GM23248 (cell line): ENCODE measurements around the gene KCNQ5. TPM values are rescaled to one million over a fixed set of nuclear protein-coding genes. Genes with fewer than 3 reads are reported as not detected.

Source experiments
- DNase-seq: peaks from one replicate; pipeline ENCODE4 v3.0.0-alpha.2; 2015
- H2AFZ ChIP-seq: fragments of 200-600 bp; sonication (generic); 2 replicates; pipeline ENCODE4 v1.6.1; 2016; ENCODE audit warnings: antibody characterized with exemption
- H3F3A ChIP-seq: fragments of 200-600 bp; sonication (generic); 2 replicates; pipeline ENCODE4 v1.6.1; 2016; ENCODE audit warnings: mild to moderate bottlenecking, antibody characterized with exemption, mixed run types; ENCODE audit not compliant: insufficient read depth
- H3K27ac ChIP-seq: fragments of 200-600 bp; sonication (generic); 2 replicates; pipeline ENCODE4 v1.5.1; 2016; ENCODE audit warnings: mild to moderate bottlenecking
- H3K27me3 ChIP-seq: fragments of 200-600 bp; sonication (generic); replicated peaks from 2 replicates; pipeline ENCODE4 v1.6.1; 2016; ENCODE audit warnings: mild to moderate bottlenecking; ENCODE audit not compliant: insufficient read depth
- H3K36me3 ChIP-seq: fragments of 200-600 bp; sonication (generic); 2 replicates; pipeline ENCODE4 v1.6.1; 2016; ENCODE audit warnings: low read depth, mild to moderate bottlenecking
- H3K4me1 ChIP-seq: fragments of 200-600 bp; sonication (generic); 2 replicates; pipeline ENCODE4 v1.6.1; 2016; ENCODE audit warnings: mild to moderate bottlenecking; ENCODE audit not compliant: insufficient read depth
- H3K4me2 ChIP-seq: fragments of 200-600 bp; sonication (generic); one replicate; pipeline ENCODE4 v1.6.1; 2016; ENCODE audit warnings: mild to moderate bottlenecking; ENCODE audit not compliant: unreplicated experiment
- H3K4me3 ChIP-seq: fragments of 200-600 bp; sonication (generic); 2 replicates; pipeline ENCODE4 v1.5.1; 2016; ENCODE audit warnings: mild to moderate bottlenecking
- H3K79me2 ChIP-seq: fragments of 200-600 bp; sonication (generic); 2 replicates; pipeline ENCODE4 v1.6.1; 2016; ENCODE audit warnings: mild to moderate bottlenecking; ENCODE audit not compliant: insufficient read depth
- H3K9ac ChIP-seq: fragments of 200-600 bp; sonication (generic); 2 replicates; pipeline ENCODE4 v1.6.1; 2016; ENCODE audit warnings: mild to moderate bottlenecking
- H3K9me2 ChIP-seq: fragments of 200-600 bp; sonication (generic); 2 replicates; pipeline ENCODE4 v1.6.1; 2016; ENCODE audit warnings: mixed run types, mild to moderate bottlenecking, moderate library complexity; ENCODE audit not compliant: insufficient read depth
- H3K9me3 ChIP-seq: fragments of 200-600 bp; sonication (generic); one replicate; pipeline ENCODE4 v1.6.1; 2017; ENCODE audit warnings: low read depth
- H4K20me1 ChIP-seq: fragments of 200-600 bp; sonication (generic); 2 replicates; pipeline ENCODE4 v1.6.0; 2016; ENCODE audit not compliant: insufficient read depth
- EZH2 ChIP-seq: fragments of 200-600 bp; sonication (generic); IDR thresholded peaks from 2 replicates; pipeline ENCODE4 v1.6.1; 2018; ENCODE audit warnings: antibody characterized with exemption, mild to moderate bottlenecking; ENCODE audit not compliant: insufficient read depth, poor library complexity, severe bottlenecking
- EZH2phosphoT487 ChIP-seq: fragments of 200-600 bp; sonication (generic); IDR thresholded peaks from 2 replicates; pipeline ENCODE4 v1.6.1; 2018; ENCODE audit warnings: antibody characterized with exemption, moderate library complexity, mild to moderate bottlenecking, low read depth; ENCODE audit not compliant: insufficient read depth
- WGBS, 2 experiments: methylation state at CpG; one replicate each; pipeline ENCODE4 v1.1.6; 2015 to 2017; ENCODE audit warnings: low lambda C conversion rate in 2 of 2, low coverage in 1 of 2; ENCODE audit errors: missing lambda C conversion rate in 2 of 2; 5-methylcytosine and 5-hydroxymethylcytosine counted together
- in situ Hi-C: fragments of 300-500 bp; cut with MboI; formaldehyde crosslinking; loops from 2 replicates; pipeline ENCODE4 v1.15.0; 2020
- polyA plus RNA-seq: library from polyadenylated mRNA; unstranded; fragments of >200 nt; fragmentation: Nextera tagmentation; extraction: Ambion mirVana; gene quantifications from 2 replicates; pipeline ENCODE4 v1.2.1, GENCODE V29; 2016
- total RNA-seq: library from RNA; depleted of rRNA; stranded (reverse); fragments of >200 nt; shearing (Covaris generic); gene quantifications from 2 replicates; pipeline ENCODE4 v1.2.3, GENCODE V29; 2014

The KCNQ5 gene
- total and polyA plus RNA-seq, 2 experiments from 2014 or later: 5.7 to 10.8 TPM

DNA sequence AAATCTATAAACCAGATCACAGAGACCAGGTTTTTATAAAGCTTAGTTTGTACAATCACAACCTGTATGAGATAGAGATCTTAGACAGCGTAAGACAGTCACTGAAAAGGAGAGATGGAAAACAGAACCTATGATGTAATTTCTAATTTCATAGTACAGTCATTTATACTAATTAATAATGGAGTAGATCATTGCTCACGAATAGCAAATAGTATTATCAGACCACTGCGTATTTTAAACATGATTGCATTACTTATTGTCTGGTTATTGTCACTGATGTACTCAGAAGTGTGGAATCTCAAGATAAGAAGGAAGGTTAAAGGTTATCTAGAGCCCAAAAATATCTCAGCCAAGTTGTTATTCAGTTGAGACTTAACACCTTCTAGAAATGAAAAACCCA, 487.8 kb downstream of the KCNQ5 start:
- H4K20me1 ChIP-seq: no peaks in the 10 kb centered on the region
- TF ChIP-seq EZH2phosphoT487: no peak
- TF ChIP-seq EZH2: no peak
- no peaks in the 10 kb centered on the region for H3F3A ChIP-seq
- H3K9ac ChIP-seq: no peak overlapping the region
- H3K27me3 ChIP-seq: no peaks in the 10 kb centered on the region
- H3K9me2 ChIP-seq: no peaks in the 10 kb centered on the region
- WGBS, 2 experiments: 29 to 39% methylated on average over 3 of the region's 3 CpGs
- peaks cover 10% of the 10 kb centered on the region; the same call in 1 of the 2 replicates for H3K36me3 ChIP-seq
- peak; percentile 7 for DNase-seq
- in situ Hi-C loops: no loop called here
- no peak overlapping the region for H3K27ac ChIP-seq
- H3K4me1 ChIP-seq: peaks cover 5% of the 10 kb centered on the region; the same call in 1 of the 2 replicates
- H3K9me3 ChIP-seq: no peaks in the 10 kb centered on the region
- H3K79me2 ChIP-seq: no peaks in the 10 kb centered on the region
- H2AFZ ChIP-seq: no peak overlapping the region
- no peak overlapping the region for H3K4me3 ChIP-seq
- H3K4me2 ChIP-seq: no peak overlapping the region

DNA sequence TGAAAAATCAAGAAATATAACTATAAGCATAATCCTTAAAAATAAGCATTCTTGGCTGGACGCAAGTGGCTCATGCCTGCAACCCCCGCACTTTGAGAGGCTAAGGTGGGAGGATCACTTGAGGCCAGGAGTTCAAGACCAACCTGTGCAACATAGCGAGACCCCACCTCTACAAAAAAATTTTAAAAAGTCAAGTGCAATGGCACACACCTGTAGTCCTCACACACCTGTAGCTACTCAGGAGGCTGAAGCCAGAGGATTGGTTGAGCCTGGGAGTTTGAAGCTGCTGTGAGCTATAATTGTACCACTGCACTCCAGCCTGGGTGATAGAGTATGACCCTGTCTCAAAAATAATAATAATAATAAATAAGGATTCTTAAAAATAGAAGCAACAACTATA, 494.5 kb downstream of the KCNQ5 start:
- 88% methylated on average over 3 of the region's 3 CpGs for WGBS, 2 experiments
- H3K9ac ChIP-seq: no peak overlapping the region
- H3K4me1 ChIP-seq: peaks cover 6% of the 10 kb centered on the region; the same call in 1 of the 2 replicates
- in situ Hi-C loops: no loop called here
- no peak overlapping the region for H3K4me2 ChIP-seq
- no peaks in the 10 kb centered on the region for H3K27me3 ChIP-seq
- no peaks in the 10 kb centered on the region for H3K9me2 ChIP-seq
- 0 out of 2 replicates have a peak, but pooled peaks cover 6% of the 10 kb centered on the region for H3F3A ChIP-seq
- no peak for DNase-seq
- H3K79me2 ChIP-seq: no peaks in the 10 kb centered on the region
- no peak overlapping the region for H2AFZ ChIP-seq
- H4K20me1 ChIP-seq: no peaks in the 10 kb centered on the region
- H3K36me3 ChIP-seq: peaks cover 3% of the 10 kb centered on the region; the same call in 1 of the 2 replicates
- TF ChIP-seq EZH2phosphoT487 (no peak), EZH2 (no peak)
- H3K27ac ChIP-seq: no peak overlapping the region
- H3K9me3 ChIP-seq: no peaks in the 10 kb centered on the region
- H3K4me3 ChIP-seq: no peak overlapping the region

DNA sequence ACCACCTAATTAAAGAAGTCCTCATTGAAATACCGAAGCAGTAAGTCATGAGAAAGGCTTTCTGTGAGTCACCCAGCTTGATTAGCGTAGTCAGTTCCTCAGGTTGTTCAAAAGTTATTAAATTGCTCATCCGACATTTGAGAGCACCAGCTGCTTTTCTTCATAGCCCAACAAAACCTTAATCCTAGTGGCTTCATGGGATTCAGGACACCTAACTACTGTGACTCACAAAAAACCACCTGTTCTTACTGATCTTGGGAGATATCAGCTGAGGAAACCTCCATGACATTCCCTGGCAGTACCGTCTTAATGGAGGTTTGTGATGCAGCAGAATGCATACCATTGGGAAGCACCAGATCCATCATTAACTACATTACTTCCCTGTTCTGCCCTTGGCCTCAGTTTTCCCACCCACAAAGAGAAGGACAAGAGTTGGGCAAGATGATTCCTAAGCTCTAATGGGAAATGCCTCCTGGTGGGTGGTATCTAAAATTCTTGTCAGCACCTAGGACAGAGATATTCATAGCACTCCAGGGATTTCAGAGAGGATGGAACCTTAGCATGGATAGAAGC, 499.6 kb downstream of the KCNQ5 start:
- no peaks in the 10 kb centered on the region for H3K9me2 ChIP-seq
- no peaks in the 10 kb centered on the region for H3K9me3 ChIP-seq
- TF ChIP-seq EZH2phosphoT487: no peak
- no peak for TF ChIP-seq EZH2
- H3K27ac ChIP-seq: no peak overlapping the region
- no peak overlapping the region for H2AFZ ChIP-seq
- no peaks in the 10 kb centered on the region for H3K79me2 ChIP-seq
- peaks cover 6% of the 10 kb centered on the region; the same call in 1 of the 2 replicates for H3K4me1 ChIP-seq
- WGBS, 2 experiments: 27 to 45% methylated on average over 4 of the region's 4 CpGs
- H3F3A ChIP-seq: 0 out of 2 replicates have a peak, but pooled peaks cover 9% of the 10 kb centered on the region
- H3K4me2 ChIP-seq: no peak overlapping the region
- H3K36me3 ChIP-seq: no peaks in the 10 kb centered on the region
- in situ Hi-C loops: no loop called here
- H3K9ac ChIP-seq: no peak overlapping the region
- H4K20me1 ChIP-seq: no peaks in the 10 kb centered on the region
- H3K27me3 ChIP-seq: no peaks in the 10 kb centered on the region
- H3K4me3 ChIP-seq: no peak overlapping the region
- peak; percentile 66 for DNase-seq

DNA sequence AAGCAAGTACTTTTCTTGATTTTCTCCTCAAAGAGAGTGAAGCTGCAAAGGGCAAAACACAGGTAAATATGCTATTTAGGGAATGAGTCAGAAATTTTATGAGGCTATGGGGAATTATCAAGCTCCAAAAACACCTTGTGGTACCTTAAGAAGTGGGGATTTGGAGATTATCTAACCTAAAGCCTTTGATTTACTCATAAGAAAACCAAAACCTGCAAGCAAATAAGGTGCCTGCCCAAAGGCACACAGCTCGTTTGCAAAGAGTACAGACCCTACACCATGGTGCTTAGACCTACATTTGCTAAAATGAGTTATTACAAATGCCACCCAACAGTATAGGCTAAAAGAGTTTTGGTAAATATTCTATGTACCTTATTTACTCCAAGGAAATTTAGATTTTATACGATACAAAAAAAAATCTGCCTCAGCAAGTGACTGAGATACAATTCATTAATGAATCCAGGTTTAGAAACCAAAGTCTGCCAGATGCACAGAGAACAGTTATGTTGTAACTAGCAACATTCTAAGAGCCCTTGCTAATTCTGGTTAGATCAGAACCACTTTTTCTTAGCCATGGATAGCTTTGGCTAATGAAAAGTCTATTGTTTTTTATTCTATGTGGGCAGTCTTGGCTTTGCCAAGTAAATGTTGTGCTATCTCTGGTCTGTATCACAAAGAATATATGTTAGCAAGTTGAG, 501.9 kb downstream of the KCNQ5 start:
- no peak overlapping the region for H3K27ac ChIP-seq
- no peak for DNase-seq
- H3K9ac ChIP-seq: no peak overlapping the region
- H2AFZ ChIP-seq: no peak overlapping the region
- no peak overlapping the region for H3K4me2 ChIP-seq
- no peak overlapping the region for H3K4me3 ChIP-seq
- H3F3A ChIP-seq: 0 out of 2 replicates have a peak, but pooled peaks cover 9% of the 10 kb centered on the region
- no peaks in the 10 kb centered on the region for H3K9me2 ChIP-seq
- TF ChIP-seq EZH2 (no peak), EZH2phosphoT487 (no peak)
- no peaks in the 10 kb centered on the region for H3K27me3 ChIP-seq
- no peaks in the 10 kb centered on the region for H4K20me1 ChIP-seq
- no peaks in the 10 kb centered on the region for H3K36me3 ChIP-seq
- no peaks in the 10 kb centered on the region for H3K79me2 ChIP-seq
- peaks cover 6% of the 10 kb centered on the region; the same call in 1 of the 2 replicates for H3K4me1 ChIP-seq
- no peaks in the 10 kb centered on the region for H3K9me3 ChIP-seq
- 73 to 79% methylated on average over 2 of the region's 2 CpGs for WGBS, 2 experiments
- in situ Hi-C loops: no loop called here
